GM12878 (cell line): ENCODE data around the gene FOXL3. TPM values are rescaled to one million over a fixed set of nuclear protein-coding genes. Genes with fewer than 3 reads are reported as not detected.

Experiments
- ATAC-seq: fragments of 200-7000 bp; cut with Tn5 transposase; 3 replicates; pipeline ENCODE4 v1.9.1; 2020; ENCODE audit warnings: mild to moderate bottlenecking, moderate library complexity
- BruUV-seq: library from RNA; stranded (reverse); fragments of 400-500 nt; replicated peaks from 2 replicates; lab custom pipeline; 2021; lab: Mats Ljungman, UMichigan
- CTCF ChIA-PET: fragments of 300-600 bp; sonication (Branson Sonifier 250); formaldehyde crosslinking; extraction: SDS; loops from one replicate; lab custom pipeline; 2021; ENCODE audit warnings: inconsistent platforms; lab: Yijun Ruan, JAX
- POLR2A ChIA-PET: fragments of 350-600 bp; formaldehyde crosslinking; extraction: SDS; loops from one replicate; lab custom pipeline; 2021; ENCODE audit warnings: inconsistent platforms; lab: Charles Lee
- RAD21 ChIA-PET: fragments of 300-600 bp; sonication (Branson Sonifier 250); formaldehyde crosslinking; loops from one replicate; lab custom pipeline; 2023; ENCODE audit warnings: antibody characterized with exemption; ENCODE audit not compliant: unreplicated experiment; lab: Charles Lee
- SMC1A ChIA-PET: fragments of 300-600 bp; sonication (Branson Sonifier 250); formaldehyde crosslinking; loops from one replicate; lab custom pipeline; 2023; ENCODE audit not compliant: unreplicated experiment, uncharacterized antibody; lab: Charles Lee
- DNase-seq: peaks from one replicate; pipeline ENCODE4 v3.0.0-alpha.2; 2011; ENCODE audit warnings: low read depth, low spot score
- FAIRE-seq: peaks from 3 replicates; lab custom pipeline; 2011; peaks lifted over from hg19 to GRCh38; lab: Jason Lieb, UNC
- H2AFZ ChIP-seq: 2 replicates; pipeline ENCODE4 v1.6.0; 2011; ENCODE audit warnings: low read depth, low read length, control low read depth; ENCODE audit not compliant: control insufficient read depth
- H3K27ac ChIP-seq: 2 replicates; pipeline ENCODE4 v1.5.1; 2011; ENCODE audit warnings: control low read depth; ENCODE audit not compliant: control insufficient read depth, insufficient read depth
- H3K27me3 ChIP-seq, 2 experiments: replicated peaks in 1 of 2; 2 replicates each; pipeline versions ENCODE4 v1.6.0 to v1.6.1; 2011; ENCODE audit warnings: low read length in 1 of 2; ENCODE audit not compliant: control insufficient read depth in 2 of 2, insufficient read depth in 2 of 2
- H3K36me3 ChIP-seq, 2 experiments: 2 replicates each; pipeline ENCODE4 v1.5.1; 2011; ENCODE audit warnings: low read length in 1 of 2; ENCODE audit not compliant: control insufficient read depth in 2 of 2, insufficient read depth in 2 of 2
- H3K4me1 ChIP-seq: 2 replicates; pipeline ENCODE4 v1.6.1; 2011; ENCODE audit warnings: mild to moderate bottlenecking, low read length, moderate library complexity, mixed read lengths; ENCODE audit not compliant: control insufficient read depth, insufficient read depth
- H3K4me2 ChIP-seq: 2 replicates; pipeline ENCODE4 v1.6.0; 2011; ENCODE audit warnings: control low read depth; ENCODE audit not compliant: control insufficient read depth, insufficient read depth
- H3K4me3 ChIP-seq: fragments of 200-600 bp; sonication (generic); 2 replicates; pipeline ENCODE4 v1.5.1; 2016
- H3K79me2 ChIP-seq: 2 replicates; pipeline ENCODE4 v1.6.0; 2011; ENCODE audit warnings: low read length; ENCODE audit not compliant: control insufficient read depth, insufficient read depth
- H3K9ac ChIP-seq: 2 replicates; pipeline ENCODE4 v1.8.0; 2011; ENCODE audit warnings: low read length, control low read depth, mixed read lengths; ENCODE audit not compliant: control insufficient read depth, insufficient read depth
- H3K9me3 ChIP-seq: replicated peaks from 3 replicates; pipeline ENCODE4 v1.5.1; 2011; ENCODE audit warnings: mild to moderate bottlenecking, low read length; ENCODE audit not compliant: control insufficient read depth, insufficient read depth
- H4K20me1 ChIP-seq: 2 replicates; pipeline ENCODE4 v1.6.0; 2011; ENCODE audit not compliant: control insufficient read depth, insufficient read depth
- CREB1 ChIP-seq: IDR thresholded peaks from 2 replicates; pipeline ENCODE4 v1.6.1; 2012; ENCODE audit warnings: low read depth, mild to moderate bottlenecking, inconsistent platforms
- EED ChIP-seq: sonication (generic); IDR thresholded peaks from 2 replicates; pipeline ENCODE4 v1.6.1; 2016; ENCODE audit warnings: antibody characterized with exemption, low read depth
- IRF4 ChIP-seq: IDR thresholded peaks from 2 replicates; pipeline ENCODE4 v1.6.1; 2011; ENCODE audit warnings: low read depth, low read length
- PML ChIP-seq: IDR thresholded peaks from 2 replicates; pipeline ENCODE4 v1.6.1; 2012; ENCODE audit warnings: low read length, inconsistent platforms
- RUNX3 ChIP-seq: IDR thresholded peaks from 2 replicates; pipeline ENCODE4 v1.6.1; 2012; ENCODE audit warnings: low read length, inconsistent platforms
- ZBED1 ChIP-seq: IDR thresholded peaks from 2 replicates; pipeline ENCODE4 v1.6.1; 2016; ENCODE audit warnings: borderline replicate concordance
- ZSCAN29 ChIP-seq: fragments of 450-650 bp; IDR thresholded peaks from 2 replicates; pipeline ENCODE4 v1.6.1; 2017; ENCODE audit warnings: mild to moderate bottlenecking, moderate library complexity
- WGBS: methylation state at CpG from one replicate; pipeline ENCODE4 v1.1.6; 2016; ENCODE audit warnings: low lambda C conversion rate; ENCODE audit not compliant: insufficient replicate concordance, insufficient coverage; ENCODE audit errors: missing lambda C conversion rate; 5-methylcytosine and 5-hydroxymethylcytosine counted together
- in situ Hi-C: fragments of 300-500 bp; cut with MboI; formaldehyde crosslinking; loops from 9 replicates; pipeline ENCODE4 v1.14.3; 2018; ENCODE audit warnings: mixed read lengths
- intact Hi-C: fragments of 100-400 bp; cut with micrococcal nuclease; formaldehyde crosslinking; loops from one replicate; pipeline ENCODE4 v1.14.2; 2022; ENCODE audit not compliant: unreplicated experiment
- polyA plus RNA-seq, 11 experiments: library from polyadenylated mRNA; depleted of rRNA in 4 of 11; unstranded in 6 of 11; stranded (reverse) in 5 of 11; fragments of >200 nt; fragmentation: Nextera tagmentation in 4 of 11; fragmentation: Illumina TruSeq in 1 of 11; extraction: Ambion mirVana in 4 of 11; extraction: Trizol in 1 of 11; gene quantifications; 1 replicate in 1 of 11; 2 replicates in 10 of 11; pipeline versions ENCODE4 v1.2.1 to v1.2.3, GENCODE V29; 2011 to 2016; ENCODE audit warnings: inconsistent platforms in 2 of 11, missing spikeins in 2 of 11, low read depth in 1 of 11
- total RNA-seq, 4 experiments: library from RNA; depleted of rRNA in 3 of 4; stranded (reverse); fragments of >200 nt in 3 of 4; fragmentation: Illumina TruSeq in 1 of 4; extraction: Trizol in 1 of 4; gene quantifications; 2 replicates each; pipeline versions ENCODE4 v1.2.1 to v1.2.3, GENCODE V29; 2013 to 2021
- TF ChIP-seq, protein P1 (sequence below): fragments of 450-650 bp; IDR thresholded peaks from 2 replicates; pipeline ENCODE4 v1.6.1; 2016; ENCODE audit warnings: mild to moderate bottlenecking
- TF ChIP-seq, protein P2 (sequence below): IDR thresholded peaks from 2 replicates; pipeline ENCODE4 v1.6.1; 2012; ENCODE audit warnings: mild to moderate bottlenecking, low read depth, low read length

FOXL3 gene
- total and polyA plus RNA-seq, 10 of the 15 experiments (the other 5 are each of a cell fraction or from before 2014, with no cell fraction given) = not detected

DNA sequence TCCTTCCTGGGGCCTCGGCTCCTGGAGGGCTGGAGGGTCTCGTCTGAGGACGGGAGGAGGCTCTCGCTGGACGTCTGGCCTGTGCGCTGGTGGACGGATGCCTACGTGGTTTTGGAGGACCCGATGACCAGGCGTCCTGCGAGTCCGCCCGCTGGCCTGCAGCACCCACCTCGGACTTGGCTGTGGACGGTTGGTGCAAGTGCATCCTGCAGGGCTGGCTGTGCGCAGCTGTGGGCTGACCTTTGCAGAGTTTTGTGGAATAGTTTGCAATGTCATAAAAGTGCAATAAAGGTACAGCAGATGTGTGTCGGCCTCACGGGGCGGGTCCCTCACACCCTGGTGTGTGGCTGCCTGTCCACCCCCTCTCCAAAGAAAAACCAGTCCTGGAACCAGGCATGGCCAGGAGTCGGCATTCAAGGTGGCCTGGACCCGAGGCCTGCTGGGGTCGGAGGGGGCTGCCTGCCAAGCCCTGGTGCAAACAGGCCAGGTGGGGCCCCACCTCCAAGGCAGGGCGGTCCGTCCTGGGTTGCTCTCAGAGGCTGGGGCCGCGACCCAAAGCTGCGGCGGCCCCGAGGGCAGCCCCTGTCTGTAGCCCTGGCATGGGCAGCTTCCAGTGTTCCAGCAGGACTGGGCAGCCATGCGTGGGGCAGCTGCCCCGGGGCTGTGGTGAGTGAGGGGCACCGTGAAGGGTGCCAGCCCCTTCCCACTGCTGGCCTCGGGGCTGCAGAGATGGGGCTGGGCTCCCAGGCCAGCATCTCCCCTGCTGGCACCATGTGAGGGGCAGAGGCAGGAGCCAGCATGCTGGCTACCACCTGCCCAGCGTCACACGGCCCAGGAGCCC is 29.3 kb upstream of the FOXL3 start:
- DNase-seq = no peak
- Histone ChIP-seq H3K4me2 (no peak overlapping the region), H3K36me3 (no peaks in the 10 kb centered on the region), H3K9ac (no peak overlapping the region), H3K4me1 (no peaks in the 10 kb centered on the region), H3K79me2 (no peaks in the 10 kb centered on the region), H2AFZ (no peak overlapping the region), H3K4me3 (no peak overlapping the region), H3K27ac (no peak overlapping the region), H4K20me1 (no peaks in the 10 kb centered on the region), H3K27me3 (no peaks in the 10 kb centered on the region), H3K9me3 (no peaks in the 10 kb centered on the region; the same call in 2 of the 3 replicates)
- in situ Hi-C loops = no loop called here
- ChIA-PET SMC1A (no interaction called here), POLR2A (no interaction called here), RAD21 (no interaction called here), CTCF (no interaction called here)
- no TSS peak for BruUV-seq
- FAIRE-seq = no peak
- intact Hi-C loops = no loop called here
- no peak for ATAC-seq
- 61% methylated on average over 34 of the region's 35 CpGs for WGBS
- TF ChIP-seq CREB1 = no peak

DNA sequence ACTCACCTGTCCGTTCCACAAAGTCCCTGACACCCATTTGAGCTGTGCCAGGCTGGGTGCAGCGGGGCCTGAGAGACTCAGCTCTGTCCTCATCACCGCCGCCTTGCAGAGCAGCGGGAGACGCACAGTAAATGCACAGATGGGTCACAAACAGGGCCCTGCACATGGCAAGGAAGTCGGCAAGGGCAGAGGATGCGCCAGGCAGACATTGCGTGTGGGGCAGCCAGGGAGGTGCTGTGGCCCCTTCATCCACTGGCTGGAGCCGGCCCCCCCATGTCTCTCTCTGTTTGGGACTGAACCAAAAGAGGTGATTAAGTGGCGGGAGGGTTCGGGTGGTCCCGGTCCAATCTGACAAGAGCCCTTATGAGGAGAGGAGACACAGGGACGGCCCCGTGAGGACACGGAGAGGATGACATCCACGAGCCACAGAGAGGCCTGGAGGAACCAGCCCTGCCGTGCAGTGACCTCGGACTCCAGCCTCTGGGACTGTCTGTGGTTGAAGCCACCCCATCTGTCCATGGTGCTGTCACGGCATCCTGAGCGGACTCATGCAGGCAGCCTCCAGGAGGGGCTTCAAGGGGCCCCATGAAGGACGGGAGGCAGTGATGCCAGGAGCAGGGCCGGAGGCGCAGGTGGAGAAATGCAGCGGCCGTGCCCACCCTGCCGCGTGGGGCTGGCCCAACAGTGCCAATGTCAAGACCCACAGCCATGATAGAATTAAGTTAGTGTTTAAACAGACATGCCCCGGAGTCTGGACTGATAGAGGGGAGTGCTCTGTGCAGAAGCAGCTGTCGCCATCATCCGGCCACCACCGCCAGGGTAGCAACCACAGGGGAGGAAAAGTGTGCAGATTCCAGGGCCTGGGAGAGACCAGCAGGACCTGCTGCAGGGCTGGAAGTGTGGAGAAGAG is 28.4 kb upstream of the FOXL3 start:
- Histone ChIP-seq H3K4me3 (no peak overlapping the region), H4K20me1 (no peaks in the 10 kb centered on the region), H2AFZ (no peak overlapping the region), H3K9ac (no peak overlapping the region), H3K27ac (no peak overlapping the region), H3K27me3 (no peaks in the 10 kb centered on the region), H3K9me3 (no peaks in the 10 kb centered on the region; the same call in 2 of the 3 replicates), H3K4me1 (no peaks in the 10 kb centered on the region), H3K36me3 (no peaks in the 10 kb centered on the region), H3K79me2 (no peaks in the 10 kb centered on the region), H3K4me2 (no peak overlapping the region)
- SMC1A ChIA-PET = no interaction called here
- ATAC-seq = no peak
- RAD21 ChIA-PET = no interaction called here
- BruUV-seq = no TSS peak
- no peak for FAIRE-seq
- in situ Hi-C loops (no loop called here), intact Hi-C loops (no loop called here)
- DNase-seq = no peak
- 83% methylated on average over 32 of the region's 32 CpGs for WGBS
- CTCF ChIA-PET = no interaction called here
- POLR2A ChIA-PET = no interaction called here
- TF ChIP-seq RUNX3 (no peak), ZBED1 (no peak), EED (no peak), IRF4 (no peak), ZSCAN29 (no peak), PML (no peak)
- TF ChIP-seq, protein P1, sequence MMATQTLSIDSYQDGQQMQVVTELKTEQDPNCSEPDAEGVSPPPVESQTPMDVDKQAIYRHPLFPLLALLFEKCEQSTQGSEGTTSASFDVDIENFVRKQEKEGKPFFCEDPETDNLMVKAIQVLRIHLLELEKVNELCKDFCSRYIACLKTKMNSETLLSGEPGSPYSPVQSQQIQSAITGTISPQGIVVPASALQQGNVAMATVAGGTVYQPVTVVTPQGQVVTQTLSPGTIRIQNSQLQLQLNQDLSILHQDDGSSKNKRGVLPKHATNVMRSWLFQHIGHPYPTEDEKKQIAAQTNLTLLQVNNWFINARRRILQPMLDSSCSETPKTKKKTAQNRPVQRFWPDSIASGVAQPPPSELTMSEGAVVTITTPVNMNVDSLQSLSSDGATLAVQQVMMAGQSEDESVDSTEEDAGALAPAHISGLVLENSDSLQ = no peak
- TF ChIP-seq, protein P2, sequence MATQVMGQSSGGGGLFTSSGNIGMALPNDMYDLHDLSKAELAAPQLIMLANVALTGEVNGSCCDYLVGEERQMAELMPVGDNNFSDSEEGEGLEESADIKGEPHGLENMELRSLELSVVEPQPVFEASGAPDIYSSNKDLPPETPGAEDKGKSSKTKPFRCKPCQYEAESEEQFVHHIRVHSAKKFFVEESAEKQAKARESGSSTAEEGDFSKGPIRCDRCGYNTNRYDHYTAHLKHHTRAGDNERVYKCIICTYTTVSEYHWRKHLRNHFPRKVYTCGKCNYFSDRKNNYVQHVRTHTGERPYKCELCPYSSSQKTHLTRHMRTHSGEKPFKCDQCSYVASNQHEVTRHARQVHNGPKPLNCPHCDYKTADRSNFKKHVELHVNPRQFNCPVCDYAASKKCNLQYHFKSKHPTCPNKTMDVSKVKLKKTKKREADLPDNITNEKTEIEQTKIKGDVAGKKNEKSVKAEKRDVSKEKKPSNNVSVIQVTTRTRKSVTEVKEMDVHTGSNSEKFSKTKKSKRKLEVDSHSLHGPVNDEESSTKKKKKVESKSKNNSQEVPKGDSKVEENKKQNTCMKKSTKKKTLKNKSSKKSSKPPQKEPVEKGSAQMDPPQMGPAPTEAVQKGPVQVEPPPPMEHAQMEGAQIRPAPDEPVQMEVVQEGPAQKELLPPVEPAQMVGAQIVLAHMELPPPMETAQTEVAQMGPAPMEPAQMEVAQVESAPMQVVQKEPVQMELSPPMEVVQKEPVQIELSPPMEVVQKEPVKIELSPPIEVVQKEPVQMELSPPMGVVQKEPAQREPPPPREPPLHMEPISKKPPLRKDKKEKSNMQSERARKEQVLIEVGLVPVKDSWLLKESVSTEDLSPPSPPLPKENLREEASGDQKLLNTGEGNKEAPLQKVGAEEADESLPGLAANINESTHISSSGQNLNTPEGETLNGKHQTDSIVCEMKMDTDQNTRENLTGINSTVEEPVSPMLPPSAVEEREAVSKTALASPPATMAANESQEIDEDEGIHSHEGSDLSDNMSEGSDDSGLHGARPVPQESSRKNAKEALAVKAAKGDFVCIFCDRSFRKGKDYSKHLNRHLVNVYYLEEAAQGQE = no peak
